A549 (cell line): ENCODE results near the gene UQCC2. TPM values are rescaled to one million over a fixed set of nuclear protein-coding genes. Genes with fewer than 3 reads are reported as not detected.

Source experiments
- ATAC-seq, 2 experiments: fragments of 200-7000 bp in 1 of 2; fragments of >200 bp in 1 of 2; cut with Nextera tagmentation in 1 of 2; cut with Tn5 transposase in 1 of 2; 3 replicates each; pipeline versions ENCODE4 v1.8.0 to v1.9.1; 2018 to 2020; ENCODE audit warnings: mild to moderate bottlenecking in 1 of 2, moderate library complexity in 1 of 2
- CTCF ChIA-PET: fragments of 300-600 bp; sonication (Branson Sonifier 250); formaldehyde crosslinking; extraction: SDS; loops from one replicate; lab custom pipeline; 2021; ENCODE audit warnings: antibody characterized with exemption, inconsistent platforms; lab: Yijun Ruan, JAX
- POLR2A ChIA-PET: fragments of 350-600 bp; formaldehyde crosslinking; extraction: SDS; loops from one replicate; lab custom pipeline; 2021; ENCODE audit warnings: antibody characterized with exemption, inconsistent platforms; lab: Yijun Ruan, JAX
- DNase-seq, 2 experiments: peaks; one replicate each; pipeline versions ENCODE4 v3.0.0 to v3.0.0-alpha.2; 2011 to 2016; ENCODE audit warnings: low read depth in 1 of 2, low spot score in 1 of 2
- FAIRE-seq: peaks from 2 replicates; lab custom pipeline; 2011; peaks lifted over from hg19 to GRCh38; lab: Jason Lieb, UNC
- H3K27ac ChIP-seq, 2 experiments: fragments of >200 bp; sonication (Bioruptor Twin); formaldehyde crosslinking; 3 replicates each; pipeline ENCODE4 v1.5.1; 2016 to 2017
- H3K4me1 ChIP-seq: fragments of >200 bp; sonication (Bioruptor Twin); formaldehyde crosslinking; 3 replicates; pipeline ENCODE4 v1.6.1; 2016
- H3K4me2 ChIP-seq: fragments of >200 bp; sonication (Bioruptor Twin); formaldehyde crosslinking; 3 replicates; pipeline ENCODE4 v1.6.1; 2016
- H3K4me3 ChIP-seq: fragments of >200 bp; sonication (Bioruptor Twin); formaldehyde crosslinking; 3 replicates; pipeline ENCODE4 v1.5.1; 2016
- H3K9me3 ChIP-seq: fragments of >200 bp; sonication (Bioruptor Twin); formaldehyde crosslinking; 3 replicates; pipeline ENCODE4 v1.6.1; 2016
- CBX2 ChIP-seq: fragments of 200-600 bp; sonication (generic); IDR thresholded peaks from 2 replicates; pipeline ENCODE4 v1.6.1; 2016; ENCODE audit warnings: low read depth, mild to moderate bottlenecking, borderline replicate concordance
- CHD2 ChIP-seq: fragments of 150-350 bp; IDR thresholded peaks from 2 replicates; pipeline ENCODE4 v1.6.1; 2014; ENCODE audit warnings: low read length; ENCODE audit not compliant: partially characterized antibody
- EHF ChIP-seq: fragments of 250-450 bp; sonication (Bioruptor Pico); IDR thresholded peaks from 2 replicates; pipeline ENCODE4 v1.5.0; 2020; ENCODE audit warnings: mild to moderate bottlenecking
- FOSB ChIP-seq: fragments of 250-450 bp; sonication (Bioruptor Pico); IDR thresholded peaks from 2 replicates; pipeline ENCODE4 v1.5.0; 2020; ENCODE audit warnings: mild to moderate bottlenecking, moderate library complexity
- FOXS1 ChIP-seq: fragments of 250-450 bp; sonication (Bioruptor Pico); IDR thresholded peaks from 2 replicates; pipeline ENCODE4 v1.5.0; 2020; ENCODE audit warnings: mild to moderate bottlenecking, moderate library complexity
- GATA3 ChIP-seq: IDR thresholded peaks from 2 replicates; pipeline ENCODE4 v1.6.1; 2012; ENCODE audit warnings: borderline replicate concordance
- HMGXB4 ChIP-seq: fragments of 250-450 bp; sonication (Bioruptor Pico); IDR thresholded peaks from 2 replicates; pipeline ENCODE4 v1.5.0; 2021; ENCODE audit warnings: mild to moderate bottlenecking, moderate library complexity, borderline replicate concordance
- HOXA7 ChIP-seq: fragments of 250-450 bp; sonication (Bioruptor Pico); IDR thresholded peaks from 2 replicates; pipeline ENCODE4 v1.5.0; 2020; ENCODE audit warnings: mild to moderate bottlenecking, moderate library complexity
- HOXB13 ChIP-seq: fragments of 250-450 bp; sonication (Bioruptor Pico); IDR thresholded peaks from 2 replicates; pipeline ENCODE4 v1.5.0; 2020; ENCODE audit warnings: low read depth, mild to moderate bottlenecking, moderate library complexity
- HOXB5 ChIP-seq: fragments of 250-450 bp; sonication (Bioruptor Pico); IDR thresholded peaks from 2 replicates; pipeline ENCODE4 v1.5.0; 2020; ENCODE audit warnings: mild to moderate bottlenecking, moderate library complexity
- JUN ChIP-seq, 2 experiments: fragments of >200 bp; sonication (Bioruptor Twin); formaldehyde crosslinking; IDR thresholded peaks; 2 replicates in 1 of 2; 3 replicates in 1 of 2; pipeline ENCODE4 v1.6.1; 2016 to 2017
- MAZ ChIP-seq: fragments of 150-350 bp; IDR thresholded peaks from 2 replicates; pipeline ENCODE4 v1.6.1; 2014; ENCODE audit warnings: antibody characterized with exemption, low read depth, low read length, borderline replicate concordance
- NFE2L2 ChIP-seq: fragments of 150-350 bp; conservative IDR thresholded peaks from 2 replicates; pipeline ENCODE4 v1.6.1; 2014; ENCODE audit warnings: low read length
- NPAS2 ChIP-seq: fragments of 250-450 bp; sonication (Bioruptor Pico); IDR thresholded peaks from 2 replicates; pipeline ENCODE4 v1.8.0; 2022; ENCODE audit warnings: mild to moderate bottlenecking, moderate library complexity, borderline replicate concordance
- NR3C1 ChIP-seq: fragments of >200 bp; sonication (Bioruptor Twin); formaldehyde crosslinking; IDR thresholded peaks from 3 replicates; pipeline ENCODE4 v1.6.1; 2017
- PBX3 ChIP-seq: IDR thresholded peaks from 2 replicates; pipeline ENCODE4 v1.6.1; 2012
- POLR2A ChIP-seq: IDR thresholded peaks from 2 replicates; pipeline ENCODE4 v1.6.1; 2012; ENCODE audit warnings: mild to moderate bottlenecking, low read length
- POLR2AphosphoS2 ChIP-seq: conservative IDR thresholded peaks from 2 replicates; pipeline ENCODE4 v1.6.1; 2012; ENCODE audit warnings: low read length, improper control_type of control experiment, inconsistent platforms
- RARB ChIP-seq: fragments of 250-450 bp; sonication (Bioruptor Pico); IDR thresholded peaks from 2 replicates; pipeline ENCODE4 v1.8.0; 2021; ENCODE audit warnings: mild to moderate bottlenecking, moderate library complexity
- RFX5 ChIP-seq: fragments of 450-650 bp; IDR thresholded peaks from 2 replicates; pipeline ENCODE4 v1.7.1; 2014; ENCODE audit warnings: antibody characterized with exemption, mild to moderate bottlenecking, moderate library complexity
- SREBF2 ChIP-seq: fragments of 450-650 bp; IDR thresholded peaks from 2 replicates; pipeline ENCODE4 v1.6.1; 2014; ENCODE audit warnings: mild to moderate bottlenecking, moderate library complexity
- TP53 ChIP-seq: fragments of 250-450 bp; sonication (Bioruptor Pico); IDR thresholded peaks from 2 replicates; pipeline ENCODE4 v1.5.0; 2021; ENCODE audit warnings: mild to moderate bottlenecking, moderate library complexity
- ZNF302 ChIP-seq: fragments of 250-450 bp; sonication (Bioruptor Pico); IDR thresholded peaks from 2 replicates; pipeline ENCODE4 v1.9.0; 2021; ENCODE audit warnings: inconsistent platforms, mild to moderate bottlenecking, moderate library complexity
- ZSCAN20 ChIP-seq: fragments of 250-450 bp; sonication (Bioruptor Pico); IDR thresholded peaks from 2 replicates; pipeline ENCODE4 v1.8.0; 2022; ENCODE audit warnings: mild to moderate bottlenecking, moderate library complexity
- WGBS: methylation state at CpG from one replicate; pipeline ENCODE4 v1.1.6; 2017; ENCODE audit errors: missing lambda C conversion rate; 5-methylcytosine and 5-hydroxymethylcytosine counted together
- polyA plus RNA-seq, 4 experiments: library from polyadenylated mRNA; depleted of rRNA in 3 of 4; stranded (reverse); fragments of >200 nt; fragmentation: RNase III in 1 of 4; extraction: RNeasy Plus Mini Kit Qiagen cat#74134 plus additional on column Dnase treatment in 1 of 4; gene quantifications; 2 replicates in 3 of 4; 3 replicates in 1 of 4; pipeline ENCODE4 v1.2.3, GENCODE V29; 2011 to 2017
- TF ChIP-seq, protein P1 (sequence below): IDR thresholded peaks from 2 replicates; pipeline ENCODE4 v1.6.1; 2012
- TF ChIP-seq, protein P2 (sequence below): fragments of 450-650 bp; IDR thresholded peaks from 2 replicates; pipeline ENCODE4 v1.6.1; 2014; ENCODE audit warnings: antibody characterized with exemption
- TF ChIP-seq, protein P3 (sequence below): fragments of >200 bp; sonication (Bioruptor Twin); formaldehyde crosslinking; IDR thresholded peaks from 3 replicates; pipeline ENCODE4 v1.5.1; 2016

The UQCC2 gene
- polyA plus RNA-seq, 2 of the 4 experiments (the other 2 are of a cell fraction): 65.5 to 82.0 TPM

GRCh38 chr6:33668914-33669313 lies 42.6 kb downstream of the UQCC2 start:
- WGBS: 33% methylated on average over 3 of the region's 17 CpGs
- Histone ChIP-seq H3K9me3 (no peaks in the 10 kb centered on the region), H3K4me1 (peaks cover 40% of the 10 kb centered on the region)
- CTCF ChIA-PET: interaction anchor here (0.6 to 7.6 kb wide), 3 partner anchors 32 to 82 kb away, joined by 3 to 87 read pairs (median 3); no protein-coding TSS in a partner anchor
- ATAC-seq (peak; percentile 7 to 40; a peak in 5 of 6 replicates), DNase-seq (peak; percentile 48 to 78)
- TF ChIP-seq, protein P1, sequence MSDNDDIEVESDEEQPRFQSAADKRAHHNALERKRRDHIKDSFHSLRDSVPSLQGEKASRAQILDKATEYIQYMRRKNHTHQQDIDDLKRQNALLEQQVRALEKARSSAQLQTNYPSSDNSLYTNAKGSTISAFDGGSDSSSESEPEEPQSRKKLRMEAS: 0 out of 2 replicates have a peak, but pooled peaks have one; percentile 14
- TF ChIP-seq NR3C1: no peak
- TF ChIP-seq, protein P2, sequence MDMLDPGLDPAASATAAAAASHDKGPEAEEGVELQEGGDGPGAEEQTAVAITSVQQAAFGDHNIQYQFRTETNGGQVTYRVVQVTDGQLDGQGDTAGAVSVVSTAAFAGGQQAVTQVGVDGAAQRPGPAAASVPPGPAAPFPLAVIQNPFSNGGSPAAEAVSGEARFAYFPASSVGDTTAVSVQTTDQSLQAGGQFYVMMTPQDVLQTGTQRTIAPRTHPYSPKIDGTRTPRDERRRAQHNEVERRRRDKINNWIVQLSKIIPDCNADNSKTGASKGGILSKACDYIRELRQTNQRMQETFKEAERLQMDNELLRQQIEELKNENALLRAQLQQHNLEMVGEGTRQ: 0 out of 2 replicates have a peak, but pooled peaks have one; percentile 9
- TF ChIP-seq, all 56 proteins: peak for 2
- FAIRE-seq: no peak
- no peak overlapping the region for H3K4me3 ChIP-seq
- POLR2A ChIA-PET: no interaction called here
- no peak overlapping the region for H3K4me2 ChIP-seq
- H3K27ac ChIP-seq: peak overlapping the region; percentile 32 to 71; a peak in 4 of 6 replicates

DNA sequence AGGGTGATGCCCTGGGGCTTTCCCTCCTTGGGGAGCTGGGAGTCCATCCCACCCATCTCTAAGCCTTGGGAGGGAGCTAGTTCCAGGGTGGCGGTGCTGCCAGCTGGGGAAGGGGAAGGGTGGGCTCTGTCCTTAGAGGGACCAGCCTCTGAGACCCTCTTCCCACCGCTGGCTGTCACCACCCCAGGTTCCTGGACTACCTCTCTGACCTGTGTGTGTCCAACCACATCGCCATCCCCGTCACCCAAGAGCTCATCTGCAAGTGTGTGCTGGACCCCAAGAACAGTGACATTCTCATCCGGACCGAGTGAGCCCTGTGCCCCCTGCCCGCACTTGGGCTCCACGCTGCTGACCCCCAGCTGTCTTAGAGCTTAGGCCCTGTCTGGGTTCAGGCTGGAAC lies 43.2 kb downstream of the UQCC2 start:
- H3K9me3 ChIP-seq: no peaks in the 10 kb centered on the region
- POLR2A ChIA-PET: no interaction called here
- DNase-seq (no peak), ATAC-seq (no peak)
- no peak for TF ChIP-seq JUN (IDR thresholded peaks at IDR 0.05)
- TF ChIP-seq PBX3: no peak
- no peak for TF ChIP-seq ZSCAN20 (CRISPR knock-in tag)
- TF ChIP-seq HOXB13 (CRISPR knock-in tag): no peak
- TF ChIP-seq, protein P3, sequence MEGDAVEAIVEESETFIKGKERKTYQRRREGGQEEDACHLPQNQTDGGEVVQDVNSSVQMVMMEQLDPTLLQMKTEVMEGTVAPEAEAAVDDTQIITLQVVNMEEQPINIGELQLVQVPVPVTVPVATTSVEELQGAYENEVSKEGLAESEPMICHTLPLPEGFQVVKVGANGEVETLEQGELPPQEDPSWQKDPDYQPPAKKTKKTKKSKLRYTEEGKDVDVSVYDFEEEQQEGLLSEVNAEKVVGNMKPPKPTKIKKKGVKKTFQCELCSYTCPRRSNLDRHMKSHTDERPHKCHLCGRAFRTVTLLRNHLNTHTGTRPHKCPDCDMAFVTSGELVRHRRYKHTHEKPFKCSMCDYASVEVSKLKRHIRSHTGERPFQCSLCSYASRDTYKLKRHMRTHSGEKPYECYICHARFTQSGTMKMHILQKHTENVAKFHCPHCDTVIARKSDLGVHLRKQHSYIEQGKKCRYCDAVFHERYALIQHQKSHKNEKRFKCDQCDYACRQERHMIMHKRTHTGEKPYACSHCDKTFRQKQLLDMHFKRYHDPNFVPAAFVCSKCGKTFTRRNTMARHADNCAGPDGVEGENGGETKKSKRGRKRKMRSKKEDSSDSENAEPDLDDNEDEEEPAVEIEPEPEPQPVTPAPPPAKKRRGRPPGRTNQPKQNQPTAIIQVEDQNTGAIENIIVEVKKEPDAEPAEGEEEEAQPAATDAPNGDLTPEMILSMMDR: no peak
- no peak for TF ChIP-seq RARB (CRISPR knock-in tag)
- no peak for TF ChIP-seq FOXS1 (CRISPR knock-in tag)
- TF ChIP-seq HOXA7 (CRISPR knock-in tag): no peak
- TF ChIP-seq, all 56 proteins: peak for 0
- CTCF ChIA-PET: interaction anchor here (1.2 to 7.6 kb wide), 3 partner anchors 10 to 82 kb away, joined by 3 to 87 read pairs (median 6); no protein-coding TSS in a partner anchor
- H3K4me2 ChIP-seq: no peak overlapping the region
- H3K27ac ChIP-seq: peak overlapping the region; percentile 32 to 71; a peak in 4 of 6 replicates
- no peak for FAIRE-seq
- 97% methylated on average over 4 of the region's 8 CpGs for WGBS
- no peak overlapping the region for H3K4me3 ChIP-seq
- H3K4me1 ChIP-seq: peaks cover 34% of the 10 kb centered on the region

- ATAC-seq (no peak), DNase-seq (no peak), FAIRE-seq (no peak)
- no CpG with 5 or more reads among the region's 11 CpGs for WGBS
- Histone ChIP-seq H3K27ac (no peak overlapping the region), H3K4me3 (no peak overlapping the region), H3K4me1 (peaks cover 29% of the 10 kb centered on the region), H3K4me2 (no peak overlapping the region), H3K9me3 (no peaks in the 10 kb centered on the region)
- POLR2A ChIA-PET: no interaction called here
- CTCF ChIA-PET: interaction anchor here (1.2 to 7.6 kb wide), 3 partner anchors 10 to 81 kb away, joined by 3 to 87 read pairs (median 6); no protein-coding TSS in a partner anchor
- TF ChIP-seq CBX2 (no peak), POLR2A (no peak), CHD2 (no peak), FOSB (CRISPR knock-in tag) (no peak), MAZ (no peak), NPAS2 (CRISPR knock-in tag) (no peak), EHF (CRISPR knock-in tag) (no peak), GATA3 (no peak), RARB (CRISPR knock-in tag) (no peak), HOXB13 (CRISPR knock-in tag) (no peak), ZNF302 (CRISPR knock-in tag) (no peak), HOXB5 (CRISPR knock-in tag) (no peak), POLR2AphosphoS2 (no peak), TP53 (no peak), SREBF2 (no peak), HMGXB4 (CRISPR knock-in tag) (no peak), NFE2L2 (no peak), RFX5 (no peak), PBX3 (no peak)
- TF ChIP-seq, protein P1: no peak
Measured at GRCh38 chr6:33667776-33668175, 43.7 kb downstream of the UQCC2 start.
